SK-N-SH (cell line): Measurements from ENCODE around the gene CASZ1. TPM values are rescaled to one million over a fixed set of nuclear protein-coding genes. Genes with fewer than 3 reads are reported as not detected.

Source experiments
- CTCF ChIA-PET: fragments of 300-600, 350-600 bp; formaldehyde crosslinking; extraction: SDS; loops from one replicate; lab custom pipeline; 2021; lab: Yijun Ruan, JAX
- POLR2A ChIA-PET: fragments of 350-600 bp; sonication (Branson Sonifier 250); formaldehyde crosslinking; extraction: SDS; loops from one replicate; lab custom pipeline; 2020; ENCODE audit warnings: antibody characterized with exemption, inconsistent platforms; lab: Yijun Ruan, JAX
- DNase-seq: peaks from one replicate; pipeline ENCODE4 v3.0.0; 2012
- H2AFZ ChIP-seq: fragments of 200-600 bp; sonication (generic); 2 replicates; pipeline ENCODE4 v1.8.1; 2016; ENCODE audit warnings: antibody characterized with exemption, mild to moderate bottlenecking, low read depth
- H3F3A ChIP-seq: fragments of 200-600 bp; sonication (generic); replicated peaks from 2 replicates; pipeline ENCODE3; 2016; ENCODE audit warnings: antibody characterized with exemption, mild to moderate bottlenecking; ENCODE audit not compliant: insufficient read depth
- H3K27ac ChIP-seq, 2 experiments: fragments of 200-500 bp in 1 of 2; fragments of 200-600 bp in 1 of 2; sonication (Bioruptor generic) in 1 of 2; sonication (generic), shearing (Covaris generic) in 1 of 2; 2 replicates each; pipeline versions ENCODE4 v1.5.1 to v1.6.1; 2014 to 2016; ENCODE audit warnings: low read depth in 2 of 2, inconsistent platforms in 1 of 2, low read length in 1 of 2, mild to moderate bottlenecking in 1 of 2, mixed read lengths in 1 of 2
- H3K27me3 ChIP-seq: fragments of 200-600 bp; sonication (generic), shearing (Covaris generic); 2 replicates; pipeline ENCODE4 v1.6.1; 2016; ENCODE audit warnings: mixed run types; ENCODE audit not compliant: insufficient read depth
- H3K36me3 ChIP-seq, 2 experiments: fragments of 200-500 bp in 1 of 2; fragments of 200-600 bp in 1 of 2; sonication (Bioruptor generic) in 1 of 2; sonication (generic) in 1 of 2; replicated peaks in 1 of 2; 2 replicates each; pipeline versions ENCODE3 to v1.5.1; 2014 to 2016; ENCODE audit warnings: low read length in 1 of 2, mild to moderate bottlenecking in 1 of 2; ENCODE audit not compliant: insufficient read depth in 2 of 2, control insufficient read depth in 1 of 2
- H3K4me1 ChIP-seq, 2 experiments: fragments of 200-500 bp in 1 of 2; fragments of 200-600 bp in 1 of 2; sonication (Bioruptor generic) in 1 of 2; sonication (generic), shearing (Covaris generic) in 1 of 2; 2 replicates each; pipeline versions ENCODE4 v1.5.1 to v1.6.1; 2014 to 2016; ENCODE audit warnings: low read depth in 1 of 2, low read length in 1 of 2, mixed run types in 1 of 2; ENCODE audit not compliant: insufficient read depth in 2 of 2, control insufficient read depth in 1 of 2
- H3K4me2 ChIP-seq: fragments of 200-600 bp; sonication (generic), shearing (Covaris generic); 2 replicates; pipeline ENCODE4 v1.6.1; 2017; ENCODE audit warnings: mixed run types
- H3K4me3 ChIP-seq, 2 experiments: fragments of 200-500 bp in 1 of 2; fragments of 200-600 bp in 1 of 2; sonication (Bioruptor generic) in 1 of 2; sonication (generic), shearing (Covaris generic) in 1 of 2; 2 replicates each; pipeline versions ENCODE4 v1.5.1 to v1.8.1; 2014 to 2016; ENCODE audit warnings: low read depth in 2 of 2, inconsistent platforms in 1 of 2, low read length in 1 of 2, mild to moderate bottlenecking in 1 of 2, mixed read lengths in 1 of 2, moderate library complexity in 1 of 2
- H3K79me2 ChIP-seq: fragments of 200-600 bp; sonication (generic); 2 replicates; pipeline ENCODE4 v1.8.1; 2017; ENCODE audit warnings: mild to moderate bottlenecking; ENCODE audit not compliant: insufficient read depth
- H3K9ac ChIP-seq: fragments of 200-600 bp; sonication (generic); 2 replicates; pipeline ENCODE4 v1.6.1; 2017; ENCODE audit warnings: mixed run types
- H3K9me2 ChIP-seq: fragments of 200-600 bp; sonication (generic); 2 replicates; pipeline ENCODE4 v1.6.1; 2017; ENCODE audit warnings: mixed run types
- H3K9me3 ChIP-seq: fragments of 200-600 bp; sonication (generic); 2 replicates; pipeline ENCODE4 v1.6.1; 2017; ENCODE audit warnings: mixed run types, mild to moderate bottlenecking, moderate library complexity
- H4K20me1 ChIP-seq: fragments of 200-600 bp; sonication (generic); 2 replicates; pipeline ENCODE4 v1.6.1; 2017; ENCODE audit warnings: mild to moderate bottlenecking, mixed run types; ENCODE audit not compliant: insufficient read depth
- CHD2 ChIP-seq: fragments of 150-350 bp; IDR thresholded peaks from 2 replicates; pipeline ENCODE4 v1.6.1; 2018; ENCODE audit warnings: low read length; ENCODE audit not compliant: partially characterized antibody
- ELF1 ChIP-seq: IDR thresholded peaks from 2 replicates; pipeline ENCODE4 v1.4.0; 2012
- FOSL2 ChIP-seq: IDR thresholded peaks from 2 replicates; pipeline ENCODE4 v1.4.0; 2012; ENCODE audit warnings: low read depth, mild to moderate bottlenecking, moderate library complexity, borderline replicate concordance
- FOXM1 ChIP-seq: IDR thresholded peaks from 2 replicates; pipeline ENCODE4 v1.4.0; 2012; ENCODE audit warnings: low read depth, mild to moderate bottlenecking
- GABPA ChIP-seq: IDR thresholded peaks from 2 replicates; pipeline ENCODE4 v1.4.0; 2012; ENCODE audit warnings: low read depth, mild to moderate bottlenecking
- NRF1 ChIP-seq: IDR thresholded peaks from 2 replicates; pipeline ENCODE4 v1.6.1; 2012; ENCODE audit warnings: low read depth, mild to moderate bottlenecking, low read length
- RFX5 ChIP-seq: IDR thresholded peaks from 2 replicates; pipeline ENCODE4 v1.6.1; 2012; ENCODE audit warnings: mild to moderate bottlenecking, improper control_type of control experiment, low read length
- RXRA ChIP-seq: IDR thresholded peaks from 2 replicates; pipeline ENCODE4 v1.4.0; 2012; ENCODE audit warnings: low read depth, mild to moderate bottlenecking, borderline replicate concordance
- SMC3 ChIP-seq: IDR thresholded peaks from 2 replicates; pipeline ENCODE4 v1.6.1; 2012; ENCODE audit warnings: low read depth, low read length, improper control_type of control experiment
- TEAD4 ChIP-seq: IDR thresholded peaks from 2 replicates; pipeline ENCODE4 v1.4.0; 2012; ENCODE audit warnings: mild to moderate bottlenecking, borderline replicate concordance; ENCODE audit not compliant: insufficient read depth
- YY1 ChIP-seq: IDR thresholded peaks from 2 replicates; pipeline ENCODE4 v1.4.0; 2012; ENCODE audit warnings: low read depth, mild to moderate bottlenecking
- WGBS: methylation state at CpG from one replicate; pipeline ENCODE4 v1.1.6; 2017; ENCODE audit warnings: low lambda C conversion rate; 5-methylcytosine and 5-hydroxymethylcytosine counted together
- polyA plus RNA-seq, 3 experiments: library from polyadenylated mRNA; depleted of rRNA; stranded (reverse); fragments of >200 nt; gene quantifications; 2 replicates each; pipeline ENCODE4 v1.2.3, GENCODE V29; 2012
- TF ChIP-seq, protein P1 (sequence below): fragments of 200-600 bp; sonication (generic); IDR thresholded peaks from 2 replicates; pipeline ENCODE4 v1.6.1; 2017; ENCODE audit warnings: antibody characterized with exemption, mild to moderate bottlenecking, moderate library complexity

Gene CASZ1
- polyA plus RNA-seq, 1 of the 3 experiments (the other 2 are of a cell fraction): 0.51 TPM

DNA sequence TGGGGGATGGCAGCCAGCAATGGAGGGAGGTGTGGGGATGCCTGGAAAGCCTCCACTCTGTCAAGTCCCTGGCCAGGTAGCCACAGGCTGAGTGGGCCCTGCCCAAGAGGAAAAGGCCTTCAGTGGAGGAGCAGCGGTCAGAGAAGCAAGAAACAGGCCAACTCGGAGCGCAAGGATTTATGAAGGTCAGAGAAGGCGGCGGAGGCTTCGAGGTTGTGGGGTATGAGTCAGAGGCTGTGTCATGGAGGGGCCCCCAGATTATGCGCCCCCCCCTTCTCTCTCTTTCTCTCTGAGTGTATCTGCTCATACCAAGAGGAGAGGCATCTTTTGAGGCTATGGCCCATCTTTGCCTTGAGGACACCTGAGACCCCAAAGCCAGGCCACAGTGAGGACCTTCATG lies 99.5 kb downstream of the CASZ1 start:
- no peaks in the 10 kb centered on the region for H3K79me2 ChIP-seq
- H3K27me3 ChIP-seq: no peaks in the 10 kb centered on the region
- WGBS: 59% methylated on average over 7 of the region's 7 CpGs
- no peak overlapping the region for H3K4me3 ChIP-seq
- DNase-seq: no peak
- no peak overlapping the region for H3K9ac ChIP-seq
- peaks cover 1 to 9% of the 10 kb centered on the region in 2 experiments; a peak in 1 of 4 replicates for H3K4me1 ChIP-seq
- ChIA-PET CTCF (interaction anchor here (1.2 kb wide), 1 partner anchor 38 kb away, joined by 3 read pairs; no protein-coding TSS in a partner anchor), POLR2A (no interaction called here)
- no peak overlapping the region for H3K4me2 ChIP-seq
- H4K20me1 ChIP-seq: no peaks in the 10 kb centered on the region
- no peak overlapping the region for H2AFZ ChIP-seq
- H3K36me3 ChIP-seq: no peaks in the 10 kb centered on the region
- no peaks in the 10 kb centered on the region for H3K9me2 ChIP-seq
- no peak overlapping the region for H3K27ac ChIP-seq
- no peaks in the 10 kb centered on the region for H3K9me3 ChIP-seq
- TF ChIP-seq FOSL2 (peak; percentile 54), GABPA (no peak), NRF1 (no peak), SMC3 (no peak), RXRA (no peak), TEAD4 (no peak), FOXM1 (no peak)
- H3F3A ChIP-seq: no peaks in the 10 kb centered on the region

DNA sequence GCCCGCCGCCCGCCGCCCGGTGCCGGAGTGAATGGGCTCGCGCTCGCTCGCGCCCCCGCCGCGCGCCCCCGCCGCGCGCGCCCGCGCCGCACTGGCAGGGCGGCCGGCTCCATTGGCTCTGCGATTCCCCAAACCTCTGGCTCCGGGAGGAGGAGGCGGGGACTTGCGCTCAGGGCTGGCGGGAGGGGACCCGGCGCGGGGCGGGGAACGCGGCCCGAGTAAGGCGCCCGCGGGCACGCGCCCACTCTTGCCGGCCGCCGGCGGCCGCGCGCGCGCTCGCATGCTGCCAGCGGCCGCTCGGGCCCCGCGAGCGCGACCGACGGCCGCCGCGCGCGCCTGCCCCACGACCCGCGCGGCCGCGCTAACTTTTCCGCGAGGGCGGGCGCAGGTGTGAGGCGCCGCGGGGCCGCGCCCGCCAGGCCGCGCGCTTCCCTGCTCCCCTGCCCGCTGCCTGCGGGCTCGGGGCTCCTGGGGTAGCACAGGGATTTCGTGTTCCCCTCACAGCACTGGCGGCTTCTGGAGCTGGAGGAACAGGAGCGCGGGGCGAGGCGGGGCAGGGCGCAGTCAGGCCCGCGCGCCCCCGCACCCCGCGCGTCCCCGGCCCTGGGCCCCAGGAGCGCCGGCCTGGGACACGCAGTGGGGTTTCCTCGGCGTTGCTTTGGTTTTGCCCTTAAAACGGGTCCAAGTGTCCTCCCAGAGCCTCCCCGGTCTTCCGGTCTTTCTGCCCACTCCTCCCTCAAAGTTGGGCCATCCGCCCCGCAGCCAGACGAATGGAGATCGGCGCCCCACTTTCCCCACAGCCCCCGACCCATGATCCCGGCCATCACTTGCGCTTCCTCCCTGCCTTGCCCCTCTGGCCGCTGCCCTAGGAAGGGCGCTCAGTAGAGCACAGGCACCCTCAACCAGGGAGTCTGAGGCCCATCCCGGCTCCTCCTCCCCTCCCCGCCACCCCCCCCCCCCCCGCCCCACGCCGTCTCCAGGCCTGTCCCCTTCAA lies 101.5 kb downstream of the CASZ1 start:
- POLR2A ChIA-PET: no interaction called here
- no peaks in the 10 kb centered on the region for H3K9me2 ChIP-seq
- H3K36me3 ChIP-seq: no peaks in the 10 kb centered on the region
- H3K79me2 ChIP-seq: no peaks in the 10 kb centered on the region
- CTCF ChIA-PET: no interaction called here
- peaks cover 9% of the 10 kb centered on the region in 2 experiments; a peak in 1 of 4 replicates for H3K4me1 ChIP-seq
- no peaks in the 10 kb centered on the region for H3K9me3 ChIP-seq
- H3K27me3 ChIP-seq: no peaks in the 10 kb centered on the region
- peak overlapping the region in 1 of 2 experiments; percentile 60; a peak in 3 of 4 replicates for H3K4me3 ChIP-seq
- 61% methylated on average over 20 of the region's 126 CpGs for WGBS
- H3F3A ChIP-seq: no peaks in the 10 kb centered on the region
- TF ChIP-seq FOSL2 (no peak), SMC3 (no peak), YY1 (no peak), ELF1 (no peak), NRF1 (no peak), CHD2 (no peak), RFX5 (no peak)
- TF ChIP-seq, protein P1, sequence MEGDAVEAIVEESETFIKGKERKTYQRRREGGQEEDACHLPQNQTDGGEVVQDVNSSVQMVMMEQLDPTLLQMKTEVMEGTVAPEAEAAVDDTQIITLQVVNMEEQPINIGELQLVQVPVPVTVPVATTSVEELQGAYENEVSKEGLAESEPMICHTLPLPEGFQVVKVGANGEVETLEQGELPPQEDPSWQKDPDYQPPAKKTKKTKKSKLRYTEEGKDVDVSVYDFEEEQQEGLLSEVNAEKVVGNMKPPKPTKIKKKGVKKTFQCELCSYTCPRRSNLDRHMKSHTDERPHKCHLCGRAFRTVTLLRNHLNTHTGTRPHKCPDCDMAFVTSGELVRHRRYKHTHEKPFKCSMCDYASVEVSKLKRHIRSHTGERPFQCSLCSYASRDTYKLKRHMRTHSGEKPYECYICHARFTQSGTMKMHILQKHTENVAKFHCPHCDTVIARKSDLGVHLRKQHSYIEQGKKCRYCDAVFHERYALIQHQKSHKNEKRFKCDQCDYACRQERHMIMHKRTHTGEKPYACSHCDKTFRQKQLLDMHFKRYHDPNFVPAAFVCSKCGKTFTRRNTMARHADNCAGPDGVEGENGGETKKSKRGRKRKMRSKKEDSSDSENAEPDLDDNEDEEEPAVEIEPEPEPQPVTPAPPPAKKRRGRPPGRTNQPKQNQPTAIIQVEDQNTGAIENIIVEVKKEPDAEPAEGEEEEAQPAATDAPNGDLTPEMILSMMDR: no peak
- no peak overlapping the region for H3K4me2 ChIP-seq
- H4K20me1 ChIP-seq: no peaks in the 10 kb centered on the region
- DNase-seq: peak; percentile 96
- H3K9ac ChIP-seq: no peak overlapping the region
- H2AFZ ChIP-seq: no peak overlapping the region
- H3K27ac ChIP-seq: no peak overlapping the region
